RWPE2 (cell line): ENCODE measurements around the gene GCDH.
A peak's percentile ranks its signal among the peaks of the same experiment; 100 is the strongest.
"Not testable (repeated sequence)": the region's sequence is repeated elsewhere in the genome, so short reads cannot be mapped to it uniquely, and the experiment has no call there.

Experiments used
- ATAC-seq: fragments of 200-7000 bp; cut with Tn5 transposase; 3 replicates; pipeline ENCODE4 v1.9.1; 2021; ENCODE audit warnings: low read depth
- DNase-seq: peaks from one replicate; pipeline ENCODE4 v3.0.0-alpha.2; 2020; ENCODE audit warnings: low spot score
- H3K27ac ChIP-seq: fragments of 450-650 bp; 2 replicates; pipeline ENCODE4 v1.5.1; 2017; ENCODE audit warnings: mild to moderate bottlenecking; ENCODE audit not compliant: poor library complexity, severe bottlenecking
- H3K27me3 ChIP-seq: fragments of 250-450 bp; sonication (Bioruptor Pico); 2 replicates; pipeline ENCODE4 v1.5.1; 2021; ENCODE audit warnings: mild to moderate bottlenecking, moderate library complexity; ENCODE audit not compliant: insufficient read depth, poor library complexity, severe bottlenecking
- H3K36me3 ChIP-seq: fragments of 250-450 bp; sonication (Bioruptor Pico); 2 replicates; pipeline ENCODE4 v1.5.1; 2020; ENCODE audit warnings: low read depth, mild to moderate bottlenecking, moderate library complexity
- H3K4me1 ChIP-seq: fragments of 250-450 bp; sonication (Bioruptor Pico); 2 replicates; pipeline ENCODE4 v1.5.1; 2021; ENCODE audit warnings: mild to moderate bottlenecking, moderate library complexity; ENCODE audit not compliant: insufficient read depth, poor library complexity, severe bottlenecking
- H3K4me3 ChIP-seq: fragments of 250-450 bp; sonication (Bioruptor Pico); 2 replicates; pipeline ENCODE4 v1.5.1; 2021; ENCODE audit warnings: mild to moderate bottlenecking, moderate library complexity; ENCODE audit not compliant: severe bottlenecking
- H3K9me3 ChIP-seq: fragments of 250-450 bp; sonication (Bioruptor Pico); 2 replicates; pipeline ENCODE4 v1.5.1; 2021; ENCODE audit warnings: mild to moderate bottlenecking, moderate library complexity; ENCODE audit not compliant: severe bottlenecking
- CTCF ChIP-seq: fragments of 450-650 bp; IDR thresholded peaks from one replicate; pipeline ENCODE4 v1.5.1; 2017; ENCODE audit warnings: mild to moderate bottlenecking, moderate library complexity; ENCODE audit not compliant: poor library complexity, severe bottlenecking

Gene GCDH

DNA sequence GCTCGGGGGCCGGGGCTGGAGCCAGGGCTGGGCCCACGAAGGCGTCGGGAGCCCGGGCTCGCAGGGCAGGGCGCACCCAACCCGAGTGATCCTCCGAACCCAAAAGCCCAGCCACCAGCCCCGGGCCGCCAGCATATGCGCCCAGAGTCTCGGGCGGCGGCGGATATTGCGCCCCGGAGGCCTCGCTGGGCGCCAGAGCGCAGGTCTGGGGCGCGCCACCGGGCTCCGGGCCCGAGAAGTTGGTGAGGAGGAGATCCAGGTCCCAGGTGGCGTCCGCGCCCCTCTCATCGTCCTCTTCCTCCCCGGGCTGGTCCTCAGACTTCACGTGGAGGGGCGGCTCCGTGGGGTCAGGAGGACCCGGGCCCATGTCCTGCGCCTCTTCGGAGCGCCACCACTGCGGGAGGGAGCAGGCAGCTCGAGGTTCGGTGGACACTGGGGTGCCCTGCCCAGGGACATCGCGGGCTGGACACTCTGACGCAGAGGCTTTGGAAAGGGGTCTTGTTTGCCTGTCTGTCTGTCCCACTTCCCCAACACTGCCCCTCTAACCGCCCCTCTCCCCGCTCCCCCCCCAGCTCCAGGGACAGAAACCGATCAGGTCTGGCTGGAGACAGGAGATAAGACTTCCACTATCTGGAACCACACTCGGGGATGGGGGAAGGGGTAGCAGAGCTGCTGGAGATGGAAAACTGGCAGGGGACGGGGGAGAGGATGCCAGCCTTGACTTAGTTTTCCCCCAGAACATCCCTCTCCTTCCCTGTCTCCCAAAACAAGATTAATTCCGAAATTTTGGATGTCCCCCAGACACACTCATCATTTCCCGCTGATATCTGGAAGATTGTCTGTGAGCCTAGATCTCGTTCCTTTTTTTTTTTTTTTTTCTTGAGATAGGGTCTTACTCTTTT is 5.0 kb upstream of the GCDH start:
- TF ChIP-seq CTCF: peak; percentile 43
- no peak for ATAC-seq
- H3K9me3 ChIP-seq: peaks cover 11% of the 10 kb centered on the region
- H3K27ac ChIP-seq: no peak overlapping the region
- DNase-seq: no peak
- H3K27me3 ChIP-seq: no peaks in the 10 kb centered on the region
- no peaks in the 10 kb centered on the region for H3K36me3 ChIP-seq
- peak overlapping the region; percentile 28 for H3K4me3 ChIP-seq
- no peaks in the 10 kb centered on the region for H3K4me1 ChIP-seq

- no peak for DNase-seq
- Histone ChIP-seq H3K9me3 (peaks cover 11% of the 10 kb centered on the region), H3K4me3 (no peak overlapping the region), H3K27ac (no peak overlapping the region), H3K4me1 (no peaks in the 10 kb centered on the region), H3K36me3 (no peaks in the 10 kb centered on the region), H3K27me3 (no peaks in the 10 kb centered on the region)
- ATAC-seq: no peak
- no peak for TF ChIP-seq CTCF
These were observed 4.3 kb upstream of the GCDH start for GRCh38 chr19:12886651-12886968.

DNA sequence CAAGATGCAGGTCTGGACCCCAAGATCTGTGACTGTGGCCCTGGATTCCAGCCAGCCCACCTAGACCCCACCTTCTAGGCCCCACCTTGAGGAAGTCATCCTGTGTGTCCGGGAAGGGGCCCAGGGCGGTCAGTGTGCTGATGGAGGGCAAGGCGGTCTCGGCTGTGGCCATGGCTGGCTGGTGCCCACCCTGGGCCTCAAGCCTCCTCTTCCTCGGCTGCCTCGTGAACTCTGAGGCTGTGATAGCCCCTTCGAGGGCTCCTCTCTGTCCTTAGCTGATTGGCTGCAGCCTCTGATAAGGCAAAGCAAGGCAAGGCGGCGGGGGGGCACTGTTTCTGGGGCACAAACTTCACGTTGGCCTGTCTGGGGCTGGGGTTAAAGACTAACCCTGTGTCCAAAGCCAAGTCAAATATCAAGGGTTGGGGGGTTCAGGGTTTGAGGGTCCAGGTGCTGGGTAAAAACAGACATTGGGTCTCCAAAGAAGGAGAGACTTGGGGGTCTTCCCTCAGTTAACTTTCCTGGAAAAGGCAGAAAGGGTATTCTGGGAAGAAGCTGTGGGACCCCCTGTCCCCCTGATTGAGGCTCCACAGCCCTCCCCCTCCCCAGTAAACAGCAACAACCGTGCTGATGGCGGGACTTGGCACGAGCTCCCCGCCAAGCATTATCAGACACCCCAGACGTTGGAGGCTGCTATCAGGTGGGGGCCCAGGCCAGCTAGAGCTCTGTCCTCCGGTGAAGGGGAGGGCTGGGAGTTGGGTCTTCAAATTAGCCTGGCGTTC is 3.8 kb upstream of the GCDH start, which contains the start of gene KLF1:
TSS of gene KLF1 (minus strand) at position 233 of the 779 bp plus-strand sequence. CDS start at position 172, 61 bp downstream.
- no peak for ATAC-seq

GRCh38 chr19:12888006-12888603 is 2.9 kb upstream of the GCDH start:
- Histone ChIP-seq H3K9me3 (peaks cover 11% of the 10 kb centered on the region), H3K4me1 (no peaks in the 10 kb centered on the region), H3K27me3 (no peaks in the 10 kb centered on the region), H3K36me3 (no peaks in the 10 kb centered on the region), H3K4me3 (no peak overlapping the region), H3K27ac (no peak overlapping the region)
- ATAC-seq: no peak
- DNase-seq: no peak
- TF ChIP-seq CTCF: no peak

More for the DNA sequence above, 3.8 kb upstream of the GCDH start, which contains the start of gene KLF1:
- TF ChIP-seq CTCF: no peak
- Histone ChIP-seq H3K27me3 (no peaks in the 10 kb centered on the region), H3K27ac (no peak within 1 kb of the TSS), H3K9me3 (peaks cover 11% of the 10 kb centered on the region), H3K4me3 (no peak within 1 kb of the TSS), H3K4me1 (no peaks in the 10 kb centered on the region), H3K36me3 (no peaks in the 10 kb centered on the region)
- DNase-seq: no peak

- not testable (repeated sequence) for DNase-seq, H3K9me3 ChIP-seq, H3K4me1 ChIP-seq, H3K27me3 ChIP-seq, H3K27ac ChIP-seq, ATAC-seq, H3K36me3 ChIP-seq
- peak overlapping the region; percentile 59 for H3K4me3 ChIP-seq
These were observed 617 bp upstream of the GCDH start for GRCh38 chr19:12890299-12890786.
